GM12873 (cell line): Measurements from ENCODE around the gene OR2L5.

ENCODE experiments used
- TF ChIP-seq, protein P1 (sequence below): IDR thresholded peaks from 2 replicates; pipeline ENCODE4 v1.5.1; 2012; ENCODE audit warnings: low read depth, mild to moderate bottlenecking, moderate library complexity, low read length, control low read depth; ENCODE audit not compliant: insufficient read depth; ENCODE audit errors: missing control alignments

OR2L5 gene

DNA sequence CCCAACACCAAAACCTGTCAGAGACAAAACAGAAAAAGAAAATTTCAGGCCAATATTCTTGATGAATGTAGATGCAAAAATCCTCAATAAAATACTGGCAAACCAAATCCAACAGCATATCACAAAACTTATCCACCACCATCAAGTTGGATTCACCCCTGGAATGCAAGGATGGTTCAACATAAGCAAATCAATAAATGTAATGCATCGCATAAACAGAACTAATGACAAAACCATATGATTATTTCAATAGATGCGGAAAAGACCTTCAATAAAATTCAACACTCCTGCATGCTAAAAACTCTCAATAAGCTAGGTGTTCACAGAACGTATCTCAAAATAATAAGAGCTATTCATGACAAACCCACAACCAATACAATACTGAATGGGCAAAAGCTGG lies 3.8 kb upstream of the OR2L5 start:
- TF ChIP-seq, protein P1, sequence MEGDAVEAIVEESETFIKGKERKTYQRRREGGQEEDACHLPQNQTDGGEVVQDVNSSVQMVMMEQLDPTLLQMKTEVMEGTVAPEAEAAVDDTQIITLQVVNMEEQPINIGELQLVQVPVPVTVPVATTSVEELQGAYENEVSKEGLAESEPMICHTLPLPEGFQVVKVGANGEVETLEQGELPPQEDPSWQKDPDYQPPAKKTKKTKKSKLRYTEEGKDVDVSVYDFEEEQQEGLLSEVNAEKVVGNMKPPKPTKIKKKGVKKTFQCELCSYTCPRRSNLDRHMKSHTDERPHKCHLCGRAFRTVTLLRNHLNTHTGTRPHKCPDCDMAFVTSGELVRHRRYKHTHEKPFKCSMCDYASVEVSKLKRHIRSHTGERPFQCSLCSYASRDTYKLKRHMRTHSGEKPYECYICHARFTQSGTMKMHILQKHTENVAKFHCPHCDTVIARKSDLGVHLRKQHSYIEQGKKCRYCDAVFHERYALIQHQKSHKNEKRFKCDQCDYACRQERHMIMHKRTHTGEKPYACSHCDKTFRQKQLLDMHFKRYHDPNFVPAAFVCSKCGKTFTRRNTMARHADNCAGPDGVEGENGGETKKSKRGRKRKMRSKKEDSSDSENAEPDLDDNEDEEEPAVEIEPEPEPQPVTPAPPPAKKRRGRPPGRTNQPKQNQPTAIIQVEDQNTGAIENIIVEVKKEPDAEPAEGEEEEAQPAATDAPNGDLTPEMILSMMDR: no peak

DNA sequence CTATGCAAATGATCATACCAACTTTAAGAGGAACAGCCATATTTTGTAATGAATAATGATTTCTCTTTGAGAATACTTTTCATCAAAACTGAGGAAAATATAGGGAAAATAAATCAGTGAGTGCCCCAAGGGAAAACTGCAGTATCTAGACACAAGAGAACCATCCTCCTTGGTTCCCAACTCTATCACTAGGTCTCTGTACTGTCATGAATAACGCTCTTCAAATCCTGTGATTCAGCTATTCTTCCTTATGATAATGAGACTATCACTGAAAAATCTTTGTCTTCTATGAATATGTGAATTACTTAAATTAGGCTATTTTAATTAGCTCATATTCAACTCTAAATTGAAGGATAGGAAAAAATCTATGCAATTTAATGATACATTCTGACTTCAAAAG lies 2.3 kb downstream of the OR2L5 start:
- TF ChIP-seq, protein P1: no peak

DNA sequence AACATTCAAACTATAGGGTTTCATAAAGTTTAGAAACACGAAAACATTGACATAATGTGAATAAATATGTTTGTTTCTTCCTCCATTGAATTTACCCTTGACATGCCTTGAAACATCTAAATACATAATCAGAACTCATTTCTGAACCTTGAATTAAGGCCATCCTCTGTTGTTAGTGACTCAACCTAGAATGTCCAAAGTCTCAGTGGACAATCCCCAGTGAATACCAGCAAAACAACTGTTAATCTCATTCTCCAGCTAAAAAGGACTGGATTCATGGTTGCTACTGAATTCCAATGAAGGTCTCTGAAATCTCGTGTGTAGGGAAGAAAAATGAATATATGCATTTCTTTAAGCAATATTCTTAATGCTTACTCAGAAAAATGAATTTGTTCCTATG lies 16.3 kb downstream of the OR2L5 start, which contains the start of gene OR2L2:
Gene OR2L2, plus strand, starts transcription at position 301 of the 400 bp plus-strand sequence. CDS start 8,198 bp downstream, outside the sequence.
- TF ChIP-seq, protein P1: no peak

DNA sequence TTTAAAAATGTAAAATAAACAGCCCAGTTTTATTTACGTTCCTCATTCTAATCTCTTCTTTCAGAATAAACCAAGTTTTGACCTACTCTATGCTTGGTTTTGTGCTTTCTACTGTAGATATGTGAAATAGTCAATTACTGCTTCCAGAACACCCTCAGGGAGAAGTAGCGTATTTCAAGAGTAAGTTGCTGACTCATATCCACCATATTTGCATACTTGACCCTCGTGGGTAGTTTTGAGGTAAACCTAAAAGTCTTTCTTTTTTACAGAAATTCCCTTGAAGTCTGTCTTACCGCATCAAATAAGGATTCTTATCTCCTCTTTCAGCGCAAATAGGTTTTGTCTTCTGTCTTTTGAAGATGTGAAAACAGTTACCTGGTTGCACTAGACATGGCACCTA lies 31.7 kb downstream of the OR2L5 start:
- TF ChIP-seq, protein P1: no peak

DNA sequence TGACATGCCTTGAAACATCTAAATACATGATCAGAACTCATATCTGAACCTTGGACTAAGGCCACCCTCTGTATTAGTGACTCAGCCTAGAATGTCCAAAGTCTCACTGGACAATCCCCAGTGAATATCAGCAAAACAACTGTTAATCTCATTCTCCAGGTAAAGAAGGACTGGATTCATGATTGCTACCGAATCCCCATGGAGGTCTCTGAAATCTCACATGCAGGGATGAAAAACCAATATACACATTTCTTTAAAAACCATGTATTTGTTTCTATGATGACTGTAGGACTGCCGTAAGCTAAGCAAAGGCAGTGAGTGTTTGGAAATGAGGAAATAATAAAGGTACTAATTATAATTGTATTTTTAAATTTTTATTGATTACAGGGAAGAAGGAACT lies 33.1 kb downstream of the OR2L5 start, which contains the start of gene OR2L3:
Gene OR2L3, plus strand, starts transcription at position 301 of the 400 bp plus-strand sequence. CDS start 13,846 bp downstream, outside the sequence.
- TF ChIP-seq, protein P1: no peak

DNA sequence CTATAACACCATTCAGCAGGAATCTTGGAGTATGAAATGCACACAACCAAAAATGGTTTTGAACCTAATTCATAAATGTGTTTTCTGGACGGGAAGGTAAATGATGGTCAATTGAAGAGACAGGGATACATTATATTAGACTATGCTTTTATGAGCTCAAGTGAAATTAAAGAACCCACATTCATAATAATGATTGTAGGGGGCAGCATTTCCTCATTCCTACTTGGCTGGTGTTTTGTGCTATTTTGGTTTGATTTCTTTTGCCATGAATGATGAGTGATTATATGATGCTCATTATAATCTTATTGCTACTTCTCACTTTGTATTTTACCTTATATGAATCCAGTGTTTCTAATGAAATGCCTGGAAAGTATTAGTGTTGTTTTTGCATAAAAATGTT lies 33.5 kb downstream of the OR2L5 start:
- TF ChIP-seq, protein P1: no peak

DNA sequence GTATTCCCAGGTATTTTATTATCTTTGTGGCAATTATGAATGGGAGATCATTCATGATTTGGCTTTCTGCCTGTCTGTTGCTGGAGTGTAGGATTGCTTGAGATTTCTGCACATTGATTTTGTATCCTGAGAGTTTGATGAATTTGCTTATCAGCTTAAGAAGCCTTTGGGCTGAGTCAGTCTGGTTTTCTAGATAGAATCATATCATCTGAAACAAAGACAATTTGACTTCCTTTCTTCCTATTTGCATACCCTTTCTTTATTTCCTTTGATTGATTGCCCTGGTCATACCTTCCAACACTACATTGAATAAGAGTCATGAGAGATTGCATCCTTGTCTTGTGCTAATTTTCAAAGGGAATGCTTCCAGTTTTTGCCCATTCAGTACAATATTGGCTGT lies 41.2 kb downstream of the OR2L5 start:
- TF ChIP-seq, protein P1: no peak

DNA sequence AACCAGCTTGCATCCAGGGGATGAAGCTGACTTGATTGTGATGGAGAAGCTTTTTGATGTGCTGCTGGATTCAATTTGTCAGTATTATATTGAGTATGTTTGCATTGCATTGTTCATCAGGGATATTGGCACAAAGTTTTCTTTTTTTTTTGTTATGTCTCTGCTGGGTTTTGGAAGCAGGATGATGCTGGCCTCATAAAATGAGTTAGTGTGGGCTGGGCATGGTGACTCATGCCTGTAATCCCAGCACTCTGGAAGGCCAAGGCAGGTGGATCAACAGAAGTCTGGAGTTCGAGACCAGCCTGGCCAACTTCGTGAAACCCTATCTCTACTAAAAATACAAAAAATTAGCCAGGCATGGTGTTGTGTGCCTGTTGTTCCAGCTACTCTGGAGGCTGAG lies 41.8 kb downstream of the OR2L5 start:
- TF ChIP-seq, protein P1: no peak
